ENCODE measurements around the gene PSMG3.

Gene PSMG3

DNA sequence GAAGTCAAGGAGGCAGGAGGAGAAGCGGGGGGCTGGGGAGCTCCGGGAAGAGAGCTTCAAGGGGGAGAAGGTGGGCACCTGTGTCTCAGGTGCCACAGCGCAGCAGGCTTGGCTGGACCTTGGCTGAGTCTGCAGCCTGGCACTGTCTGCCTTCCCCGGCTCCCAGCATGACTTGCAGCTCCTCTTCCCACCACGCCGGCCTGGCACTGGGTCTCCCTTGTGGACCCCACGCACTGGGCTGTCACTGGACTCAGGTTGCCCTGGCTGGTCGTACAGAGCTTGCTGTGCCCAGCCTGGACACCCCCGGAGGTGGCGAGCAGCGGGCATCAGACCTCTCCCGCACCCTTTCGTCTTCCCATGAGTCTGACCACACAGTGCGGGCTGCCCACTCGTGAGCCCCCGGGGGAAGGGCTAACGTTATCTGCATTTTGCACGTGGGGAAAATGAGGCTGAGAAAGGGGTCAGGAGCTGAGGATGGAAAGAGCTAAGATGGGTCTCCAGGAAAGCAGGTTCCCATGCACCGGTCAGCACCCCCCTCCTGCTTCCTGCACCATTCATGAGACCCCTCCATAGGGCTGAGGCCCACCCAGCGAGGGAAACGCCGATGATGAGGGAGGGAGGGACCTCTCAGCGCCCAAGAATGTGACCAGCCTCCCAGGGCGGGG is 40.3 kb upstream of the PSMG3 start:
- TF ChIP-seq, protein P1, sequence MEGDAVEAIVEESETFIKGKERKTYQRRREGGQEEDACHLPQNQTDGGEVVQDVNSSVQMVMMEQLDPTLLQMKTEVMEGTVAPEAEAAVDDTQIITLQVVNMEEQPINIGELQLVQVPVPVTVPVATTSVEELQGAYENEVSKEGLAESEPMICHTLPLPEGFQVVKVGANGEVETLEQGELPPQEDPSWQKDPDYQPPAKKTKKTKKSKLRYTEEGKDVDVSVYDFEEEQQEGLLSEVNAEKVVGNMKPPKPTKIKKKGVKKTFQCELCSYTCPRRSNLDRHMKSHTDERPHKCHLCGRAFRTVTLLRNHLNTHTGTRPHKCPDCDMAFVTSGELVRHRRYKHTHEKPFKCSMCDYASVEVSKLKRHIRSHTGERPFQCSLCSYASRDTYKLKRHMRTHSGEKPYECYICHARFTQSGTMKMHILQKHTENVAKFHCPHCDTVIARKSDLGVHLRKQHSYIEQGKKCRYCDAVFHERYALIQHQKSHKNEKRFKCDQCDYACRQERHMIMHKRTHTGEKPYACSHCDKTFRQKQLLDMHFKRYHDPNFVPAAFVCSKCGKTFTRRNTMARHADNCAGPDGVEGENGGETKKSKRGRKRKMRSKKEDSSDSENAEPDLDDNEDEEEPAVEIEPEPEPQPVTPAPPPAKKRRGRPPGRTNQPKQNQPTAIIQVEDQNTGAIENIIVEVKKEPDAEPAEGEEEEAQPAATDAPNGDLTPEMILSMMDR (IDR thresholded peaks at IDR 0.05; ENCODE audit: low read depth, low read length, missing control alignments) = no peak
- no peak for DNase-seq (ENCODE audit: low read depth)
- no peak overlapping the region for H3K4me3 ChIP-seq (ENCODE audit: low read depth, low read length)

DNA sequence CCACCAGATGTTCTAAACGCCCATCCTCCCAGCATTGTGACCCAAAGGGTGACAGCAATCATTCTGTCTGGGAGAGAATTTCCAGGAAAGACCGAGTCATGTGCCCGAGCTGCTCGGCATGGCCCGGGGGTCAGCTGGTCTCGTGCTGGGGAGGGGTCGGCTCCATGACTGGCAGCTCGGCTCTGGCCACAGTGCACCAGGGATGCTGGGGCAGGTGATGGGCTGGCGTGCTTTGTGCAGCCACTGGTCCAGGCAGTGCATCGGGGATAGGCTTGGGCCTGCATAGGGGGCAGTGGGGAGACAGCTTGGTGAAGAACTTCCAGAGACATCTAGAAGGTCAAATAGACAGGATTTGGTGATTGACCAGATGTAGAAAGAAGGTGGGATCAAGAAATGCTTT is 39.2 kb upstream of the PSMG3 start:
- no peak for DNase-seq (ENCODE audit: low read depth)
- H3K4me3 ChIP-seq (ENCODE audit: low read depth, low read length) = no peak overlapping the region
- TF ChIP-seq, protein P1 (IDR thresholded peaks at IDR 0.05; ENCODE audit: low read depth, low read length, missing control alignments) = no peak

DNA sequence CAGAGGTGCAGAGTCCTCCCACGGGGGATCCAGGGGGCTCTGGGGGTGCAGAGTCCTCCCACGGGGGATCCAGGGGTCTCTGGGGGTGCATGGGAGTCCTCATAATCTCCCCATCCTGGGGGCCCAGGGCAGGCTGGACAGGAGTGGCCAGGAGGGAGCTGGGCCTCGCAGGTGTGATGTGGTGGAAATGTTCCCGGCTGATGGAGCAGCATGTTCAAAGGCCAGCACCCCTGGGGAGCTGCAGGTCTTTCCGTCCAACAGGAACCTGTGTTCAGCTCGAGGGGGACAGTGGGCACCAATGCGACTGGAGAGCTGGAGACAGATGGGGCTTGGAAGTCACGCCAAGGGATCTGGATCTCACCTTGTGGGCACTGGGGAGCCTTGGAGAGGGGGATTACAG is 38.5 kb upstream of the PSMG3 start:
- no peak overlapping the region for H3K4me3 ChIP-seq (ENCODE audit: low read depth, low read length)

GRCh38 chr7:1607696-1608095 is 37.9 kb upstream of the PSMG3 start:
- H3K4me3 ChIP-seq (ENCODE audit: low read depth, low read length) = no peak overlapping the region
- TF ChIP-seq, protein P1 (IDR thresholded peaks at IDR 0.05; ENCODE audit: low read depth, low read length, missing control alignments) = no peak
- DNase-seq (ENCODE audit: low read depth) = no peak

More for the DNA sequence above, 38.5 kb upstream of the PSMG3 start:
- TF ChIP-seq, protein P1 (IDR thresholded peaks at IDR 0.05; ENCODE audit: low read depth, low read length, missing control alignments) = no peak
- no peak for DNase-seq (ENCODE audit: low read depth)

- no peak overlapping the region for H3K4me3 ChIP-seq (ENCODE audit: low read depth, low read length)
- TF ChIP-seq, protein P1 (IDR thresholded peaks at IDR 0.05; ENCODE audit: low read depth, low read length, missing control alignments) = no peak
- DNase-seq (ENCODE audit: low read depth) = no peak
Measured at GRCh38 chr7:1607001-1607400, 37.2 kb upstream of the PSMG3 start.

DNA sequence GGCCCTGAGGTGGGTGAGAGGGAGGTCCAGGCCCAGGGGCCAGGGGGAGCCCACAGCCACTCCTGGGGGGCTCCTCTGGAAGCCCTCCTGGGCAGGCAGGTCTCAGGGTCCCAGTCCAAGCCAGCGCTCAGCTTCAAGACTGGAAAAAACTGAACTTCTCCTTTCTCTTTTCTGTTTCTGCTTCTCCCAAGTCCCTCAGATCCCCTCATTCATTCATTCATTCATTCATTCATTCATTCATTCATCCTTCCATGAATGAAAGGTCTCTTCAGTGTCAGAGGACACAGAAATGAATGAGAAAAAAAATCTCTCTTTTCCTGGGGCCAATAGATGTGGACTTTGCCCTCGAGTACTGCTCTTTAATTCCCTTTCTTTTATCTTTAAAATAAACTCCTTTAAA is 34.6 kb upstream of the PSMG3 start:
- no peak for DNase-seq (ENCODE audit: low read depth)
- no peak overlapping the region for H3K4me3 ChIP-seq (ENCODE audit: low read depth, low read length)
- TF ChIP-seq, protein P1 (IDR thresholded peaks at IDR 0.05; ENCODE audit: low read depth, low read length, missing control alignments) = no peak
